ENCODE results near the gene NABP1.
A peak's percentile ranks its signal among the peaks of the same experiment; 100 is the strongest.

NABP1 gene

GRCh38 chr2:191649519-191649918 is 28.4 kb upstream of the NABP1 start:
- H3K9me3 ChIP-seq (ENCODE audit: insufficient read depth, low read depth, low read length): no peaks in the 10 kb centered on the region

GRCh38 chr2:191650896-191651773 is 26.8 kb upstream of the NABP1 start:
- H2AFZ ChIP-seq (ENCODE audit: low read length): peak overlapping the region; percentile 75

More at GRCh38 chr2:191649519-191649918, 28.4 kb upstream of the NABP1 start:
- Histone ChIP-seq H3K27me3 (ENCODE audit: insufficient read depth, low read length, poor library complexity, severe bottlenecking) (no peaks in the 10 kb centered on the region), H3K4me2 (ENCODE audit: low read depth, low read length, poor library complexity, severe bottlenecking) (no peak overlapping the region), H3K79me2 (ENCODE audit: insufficient read depth, low read length) (no peaks in the 10 kb centered on the region), H3F3A (ENCODE audit: low read depth) (no peaks in the 10 kb centered on the region), H3K36me3 (ENCODE audit: insufficient read depth, low read length) (no peaks in the 10 kb centered on the region), H4K20me1 (ENCODE audit: insufficient read depth, low read length, poor library complexity, severe bottlenecking) (no peaks in the 10 kb centered on the region), H3K9ac (ENCODE audit: low read depth, low read length, poor library complexity, severe bottlenecking) (no peak overlapping the region), H3K4me3 (ENCODE audit: low read length, poor library complexity, severe bottlenecking) (no peak overlapping the region), H2AFZ (ENCODE audit: low read length) (no peak overlapping the region), H3K9me2 (replicated peaks; ENCODE audit: low read depth, low read length) (no peaks in the 10 kb centered on the region), H3K4me1 (ENCODE audit: insufficient read depth, low read length, poor library complexity, severe bottlenecking) (no peaks in the 10 kb centered on the region)
- TF ChIP-seq CTCF (conservative IDR thresholded peaks at IDR 0.05; ENCODE audit: low read length) (no peak), EZH2phosphoT487 (IDR thresholded peaks at IDR 0.05; ENCODE audit: borderline replicate concordance) (no peak)

GRCh38 chr2:191653667-191654391 is 24.1 kb upstream of the NABP1 start:
- no peaks in the 10 kb centered on the region for H3F3A ChIP-seq (ENCODE audit: low read depth)
- H3K9me2 ChIP-seq (replicated peaks; ENCODE audit: low read depth, low read length): no peaks in the 10 kb centered on the region
- no peaks in the 10 kb centered on the region for H3K9me3 ChIP-seq (ENCODE audit: insufficient read depth, low read depth, low read length)
- no peaks in the 10 kb centered on the region for H3K36me3 ChIP-seq (ENCODE audit: insufficient read depth, low read length)
- H2AFZ ChIP-seq (ENCODE audit: low read length): no peak overlapping the region
- no peaks in the 10 kb centered on the region for H3K79me2 ChIP-seq (ENCODE audit: insufficient read depth, low read length)
- H3K4me1 ChIP-seq (ENCODE audit: insufficient read depth, low read length, poor library complexity, severe bottlenecking): peaks cover 8% of the 10 kb centered on the region
- TF ChIP-seq CTCF (conservative IDR thresholded peaks at IDR 0.05; ENCODE audit: low read length): no peak
- TF ChIP-seq EZH2phosphoT487 (IDR thresholded peaks at IDR 0.05; ENCODE audit: borderline replicate concordance): no peak
- H3K4me3 ChIP-seq (ENCODE audit: low read length, poor library complexity, severe bottlenecking): no peak overlapping the region
- no peaks in the 10 kb centered on the region for H3K27me3 ChIP-seq (ENCODE audit: insufficient read depth, low read length, poor library complexity, severe bottlenecking)
- H3K9ac ChIP-seq (ENCODE audit: low read depth, low read length, poor library complexity, severe bottlenecking): no peak overlapping the region
- H3K4me2 ChIP-seq (ENCODE audit: low read depth, low read length, poor library complexity, severe bottlenecking): no peak overlapping the region
- no peaks in the 10 kb centered on the region for H4K20me1 ChIP-seq (ENCODE audit: insufficient read depth, low read length, poor library complexity, severe bottlenecking)

More at GRCh38 chr2:191650896-191651773, 26.8 kb upstream of the NABP1 start:
- TF ChIP-seq CTCF (conservative IDR thresholded peaks at IDR 0.05; ENCODE audit: low read length): no peak
- TF ChIP-seq EZH2phosphoT487 (IDR thresholded peaks at IDR 0.05; ENCODE audit: borderline replicate concordance): no peak
- H3K4me1 ChIP-seq (ENCODE audit: insufficient read depth, low read length, poor library complexity, severe bottlenecking): no peaks in the 10 kb centered on the region
- H4K20me1 ChIP-seq (ENCODE audit: insufficient read depth, low read length, poor library complexity, severe bottlenecking): no peaks in the 10 kb centered on the region
- H3K36me3 ChIP-seq (ENCODE audit: insufficient read depth, low read length): no peaks in the 10 kb centered on the region
- H3K79me2 ChIP-seq (ENCODE audit: insufficient read depth, low read length): no peaks in the 10 kb centered on the region
- no peaks in the 10 kb centered on the region for H3K27me3 ChIP-seq (ENCODE audit: insufficient read depth, low read length, poor library complexity, severe bottlenecking)
- no peak overlapping the region for H3K4me2 ChIP-seq (ENCODE audit: low read depth, low read length, poor library complexity, severe bottlenecking)
- no peak overlapping the region for H3K9ac ChIP-seq (ENCODE audit: low read depth, low read length, poor library complexity, severe bottlenecking)
- no peaks in the 10 kb centered on the region for H3F3A ChIP-seq (ENCODE audit: low read depth)
- H3K9me3 ChIP-seq (ENCODE audit: insufficient read depth, low read depth, low read length): no peaks in the 10 kb centered on the region
- H3K4me3 ChIP-seq (ENCODE audit: low read length, poor library complexity, severe bottlenecking): no peak overlapping the region
- H3K9me2 ChIP-seq (replicated peaks; ENCODE audit: low read depth, low read length): no peaks in the 10 kb centered on the region

Data from Loucy (cell line).